Sigmoid colon (tissue), 7 donors: ENCODE measurements around the gene HSPG2. TPM values are rescaled to one million over a fixed set of nuclear protein-coding genes. Genes with fewer than 3 reads are reported as not detected.

Source experiments
- DNase-seq: peaks from one replicate; pipeline ENCODE4 v3.0.0-alpha.2; 2019
- H3K27ac ChIP-seq, 4 donors: fragments of 200-600 bp; sonication (generic); one replicate each; pipeline ENCODE4 v1.5.1; 2016 to 2019; ENCODE audit warnings: mild to moderate bottlenecking in 1 of 4
- H3K27me3 ChIP-seq, 3 donors: fragments of 200-600 bp; sonication (generic); one replicate each; pipeline ENCODE4 v1.5.1; 2019; ENCODE audit warnings: mild to moderate bottlenecking in 1 of 3
- H3K36me3 ChIP-seq, 4 donors: fragments of 200-600 bp; sonication (generic); one replicate each; pipeline ENCODE4 v1.5.1; 2016 to 2019
- H3K4me1 ChIP-seq, 4 donors: fragments of 200-600 bp; sonication (generic); one replicate each; pipeline ENCODE4 v1.5.1; 2017 to 2019
- H3K4me3 ChIP-seq, 4 donors: fragments of 200-600 bp; sonication (generic); one replicate each; pipeline ENCODE4 v1.5.1; 2017 to 2019; ENCODE audit warnings: mild to moderate bottlenecking in 2 of 4, moderate library complexity in 1 of 4
- H3K9me3 ChIP-seq, 4 donors: fragments of 200-600 bp in 3 of 4; sonication (generic) in 3 of 4; one replicate each; pipeline versions ENCODE4 v1.5.1 to v1.6.1; 2013 to 2019
- EP300 ChIP-seq, 4 donors: sonication (generic); formaldehyde crosslinking; IDR thresholded peaks; one replicate each; pipeline ENCODE4 v1.6.1; 2017; ENCODE audit warnings: antibody characterized with exemption in 4 of 4
- POLR2A ChIP-seq, 2 donors: fragments of 450-650 bp; IDR thresholded peaks; one replicate each; pipeline ENCODE4 v1.6.1; 2016; ENCODE audit warnings: antibody characterized with exemption in 2 of 2, mild to moderate bottlenecking in 2 of 2, moderate library complexity in 2 of 2
- POLR2AphosphoS5 ChIP-seq, 4 donors: sonication (generic); formaldehyde crosslinking; IDR thresholded peaks; one replicate each; pipeline ENCODE4 v1.6.1; 2017; ENCODE audit warnings: antibody characterized with exemption in 4 of 4
- WGBS, 2 donors: extraction: QIAGEN DNeasy Blood & Tissue Kit; methylation state at CpG; one replicate each; pipeline ENCODE4 v1.1.7; 2013; 5-methylcytosine and 5-hydroxymethylcytosine counted together
- intact Hi-C: fragments of 100-400 bp; cut with DNase I; formaldehyde crosslinking; loops from one replicate; pipeline ENCODE4 v1.15.1; 2023
- polyA plus RNA-seq, 3 donors: library from polyadenylated mRNA; stranded (reverse); fragments of 200-250 nt; gene quantifications; one replicate each; pipeline ENCODE4 v1.2.3, GENCODE V29; 2013
- total RNA-seq, 4 donors: library from RNA; depleted of rRNA; stranded (reverse); fragments of >200 nt; gene quantifications; one replicate each; pipeline ENCODE4 v1.1.0, GENCODE V29; 2016
- TF ChIP-seq, protein P1 (sequence below), 4 experiments: fragments of 450-650 bp in 3 of 4; fragments of 200-600 bp in 1 of 4; IDR thresholded peaks; one replicate each; pipeline ENCODE4 v1.5.1; 2016 to 2019; ENCODE audit warnings: antibody characterized with exemption in 4 of 4, mild to moderate bottlenecking in 3 of 4, moderate library complexity in 2 of 4
- donor health status: healthy with polysubstance abuse.
- donor health status: Bipolar disorder and iron deficiency.
- donor health status: healthy.

HSPG2 gene
- total and polyA plus RNA-seq, 7 donors: 6.0 to 761 (median 104) TPM

- peak overlapping the region in 2 of 4 donors; percentile 37 to 57 for H3K27ac ChIP-seq
- DNase-seq: no peak
- H3K4me1 ChIP-seq: peaks cover 0 to 4% (median 0%) of the 10 kb centered on the region in 4 donors
- intact Hi-C loops: no loop called here
- H3K27me3 ChIP-seq: no peaks in the 10 kb centered on the region
- H3K9me3 ChIP-seq: no peaks in the 10 kb centered on the region
- H3K36me3 ChIP-seq: peaks cover 58 to 90% (median 83%) of the 10 kb centered on the region in 4 donors
- no peak overlapping the region for H3K4me3 ChIP-seq
- TF ChIP-seq POLR2A (IDR thresholded peaks at IDR 0.05): no peak
- TF ChIP-seq, protein P1, sequence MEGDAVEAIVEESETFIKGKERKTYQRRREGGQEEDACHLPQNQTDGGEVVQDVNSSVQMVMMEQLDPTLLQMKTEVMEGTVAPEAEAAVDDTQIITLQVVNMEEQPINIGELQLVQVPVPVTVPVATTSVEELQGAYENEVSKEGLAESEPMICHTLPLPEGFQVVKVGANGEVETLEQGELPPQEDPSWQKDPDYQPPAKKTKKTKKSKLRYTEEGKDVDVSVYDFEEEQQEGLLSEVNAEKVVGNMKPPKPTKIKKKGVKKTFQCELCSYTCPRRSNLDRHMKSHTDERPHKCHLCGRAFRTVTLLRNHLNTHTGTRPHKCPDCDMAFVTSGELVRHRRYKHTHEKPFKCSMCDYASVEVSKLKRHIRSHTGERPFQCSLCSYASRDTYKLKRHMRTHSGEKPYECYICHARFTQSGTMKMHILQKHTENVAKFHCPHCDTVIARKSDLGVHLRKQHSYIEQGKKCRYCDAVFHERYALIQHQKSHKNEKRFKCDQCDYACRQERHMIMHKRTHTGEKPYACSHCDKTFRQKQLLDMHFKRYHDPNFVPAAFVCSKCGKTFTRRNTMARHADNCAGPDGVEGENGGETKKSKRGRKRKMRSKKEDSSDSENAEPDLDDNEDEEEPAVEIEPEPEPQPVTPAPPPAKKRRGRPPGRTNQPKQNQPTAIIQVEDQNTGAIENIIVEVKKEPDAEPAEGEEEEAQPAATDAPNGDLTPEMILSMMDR (IDR thresholded peaks at IDR 0.05): no peak
- no peak for TF ChIP-seq POLR2AphosphoS5 (IDR thresholded peaks at IDR 0.05)
- no peak for TF ChIP-seq EP300 (IDR thresholded peaks at IDR 0.05)
- 91 to 97% methylated on average over 16 of the region's 16 CpGs for WGBS, 2 donors
These were observed 56.5 kb downstream of the HSPG2 start for GRCh38 chr1:21880619-21880970.

DNA sequence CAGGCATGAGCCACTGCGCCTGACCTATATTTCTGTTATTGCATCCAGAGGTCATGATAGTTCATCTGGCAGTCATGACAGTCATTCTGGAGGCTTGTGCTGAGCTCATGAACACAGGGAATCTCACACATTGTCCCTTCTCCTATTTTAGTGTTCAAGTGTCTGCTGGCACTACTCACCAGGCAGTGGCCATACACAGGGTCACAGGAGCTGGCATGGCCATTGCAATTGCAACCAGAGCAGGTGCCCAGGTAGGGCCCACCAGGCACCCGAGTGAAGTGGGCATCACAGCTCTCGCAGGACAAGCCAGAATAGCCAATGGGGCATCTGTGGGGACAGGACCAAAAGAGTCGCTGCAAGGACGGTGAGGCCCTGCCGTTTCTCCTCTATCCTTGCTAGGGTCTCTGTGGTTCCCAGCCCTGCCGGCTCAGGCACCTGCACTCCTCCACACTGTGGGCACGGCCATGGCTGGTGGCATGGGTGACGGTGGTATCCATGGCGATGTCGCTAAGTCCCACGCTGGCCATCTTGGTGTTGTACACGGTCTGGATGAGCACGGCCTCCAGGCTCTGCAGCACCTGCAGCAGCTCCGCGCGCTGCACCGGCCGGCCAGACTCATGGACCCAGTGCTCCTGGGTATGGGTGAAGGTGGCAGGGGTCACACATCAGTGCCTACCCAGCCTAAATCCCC is 57.0 kb downstream of the HSPG2 start:
- peaks cover 54 to 90% (median 83%) of the 10 kb centered on the region in 4 donors for H3K36me3 ChIP-seq
- H3K27ac ChIP-seq: peak overlapping the region in 3 of 4 donors; percentile 8 to 57 (median 14)
- no peaks in the 10 kb centered on the region for H3K27me3 ChIP-seq
- no peak overlapping the region for H3K4me3 ChIP-seq
- no peak for DNase-seq
- TF ChIP-seq POLR2A (IDR thresholded peaks at IDR 0.05) (no peak), EP300 (IDR thresholded peaks at IDR 0.05) (no peak), POLR2AphosphoS5 (IDR thresholded peaks at IDR 0.05) (peak in 1 of 4 donors; percentile 12)
- TF ChIP-seq, protein P1 (IDR thresholded peaks at IDR 0.05): no peak
- WGBS, 2 donors: 96 to 97% methylated on average over 19 of the region's 19 CpGs
- H3K9me3 ChIP-seq: no peaks in the 10 kb centered on the region
- H3K4me1 ChIP-seq: peaks cover 0 to 7% (median 2%) of the 10 kb centered on the region in 4 donors
- intact Hi-C loops: no loop called here

DNA sequence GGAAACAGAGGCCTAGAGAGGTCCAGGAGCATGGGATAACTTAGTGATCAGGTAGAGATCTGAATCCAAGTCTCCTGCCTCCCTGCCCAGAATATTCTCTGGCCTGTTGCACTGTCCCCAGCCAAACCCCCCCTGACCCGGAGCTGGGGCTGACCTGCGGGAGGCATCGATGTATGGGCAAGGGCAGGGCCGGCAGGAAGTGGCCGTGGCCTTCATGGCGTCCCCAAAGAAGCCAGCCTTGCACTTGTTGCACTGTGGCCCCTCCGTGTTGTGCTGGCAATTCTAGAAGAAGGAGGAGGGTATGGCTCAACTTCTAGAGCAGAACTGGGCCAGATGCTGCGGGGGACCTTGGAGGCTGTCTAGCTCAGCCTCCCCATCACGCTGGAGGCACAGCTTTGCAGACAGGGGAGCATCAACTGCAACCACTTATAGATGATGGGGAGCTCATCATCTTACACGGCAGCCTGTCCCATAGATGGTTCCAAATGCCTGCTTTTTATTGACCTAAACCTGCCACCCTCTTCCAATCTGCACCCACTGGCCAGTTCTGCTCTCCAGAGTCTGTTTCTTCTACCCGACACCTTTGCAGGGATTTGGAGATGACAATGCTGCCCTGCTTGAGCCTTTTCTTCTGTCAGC is 58.2 kb downstream of the HSPG2 start:
- peaks cover 56 to 90% (median 83%) of the 10 kb centered on the region in 4 donors for H3K36me3 ChIP-seq
- H3K9me3 ChIP-seq: no peaks in the 10 kb centered on the region
- H3K4me3 ChIP-seq: no peak overlapping the region
- H3K27ac ChIP-seq: peak overlapping the region in 3 of 4 donors; percentile 9 to 28 (median 28)
- no peak for TF ChIP-seq EP300 (IDR thresholded peaks at IDR 0.05)
- no peak for TF ChIP-seq POLR2AphosphoS5 (IDR thresholded peaks at IDR 0.05)
- no peak for TF ChIP-seq POLR2A (IDR thresholded peaks at IDR 0.05)
- TF ChIP-seq, protein P1 (IDR thresholded peaks at IDR 0.05): no peak
- intact Hi-C loops: no loop called here
- no peaks in the 10 kb centered on the region for H3K27me3 ChIP-seq
- H3K4me1 ChIP-seq: peaks cover 0 to 11% (median 4%) of the 10 kb centered on the region in 4 donors
- DNase-seq: no peak
- WGBS, 2 donors: 92 to 93% methylated on average over 11 of the region's 11 CpGs

GRCh38 chr1:21878009-21878773 is 58.9 kb downstream of the HSPG2 start:
- Histone ChIP-seq H3K9me3 (no peaks in the 10 kb centered on the region), H3K36me3 (peaks cover 64 to 90% (median 83%) of the 10 kb centered on the region in 4 donors), H3K27ac (peak overlapping the region in 2 of 4 donors; percentile 28 to 45), H3K27me3 (no peaks in the 10 kb centered on the region), H3K4me3 (no peak overlapping the region), H3K4me1 (peaks cover 0 to 18% (median 4%) of the 10 kb centered on the region in 4 donors)
- intact Hi-C loops: no loop called here
- 93 to 95% methylated on average over 25 of the region's 25 CpGs for WGBS, 2 donors
- no peak for TF ChIP-seq POLR2AphosphoS5 (IDR thresholded peaks at IDR 0.05)
- TF ChIP-seq EP300 (IDR thresholded peaks at IDR 0.05): no peak
- no peak for TF ChIP-seq POLR2A (IDR thresholded peaks at IDR 0.05)
- TF ChIP-seq, protein P1 (IDR thresholded peaks at IDR 0.05): no peak
- DNase-seq: no peak
